ENCODE data around the gene KIAA1755. TPM values are rescaled to one million over a fixed set of nuclear protein-coding genes. Genes with fewer than 3 reads are reported as not detected.
A peak's percentile ranks its signal among the peaks of the same experiment; 100 is the strongest.
"Not testable (repeated sequence)": the region's sequence is repeated elsewhere in the genome, so short reads cannot be mapped to it uniquely, and the experiment has no call there.

KIAA1755 gene
- total RNA-seq, 2 donors from 2014 or later: not detected

GRCh38 chr20:38297916-38298674 is 37.6 kb upstream of the KIAA1755 start:
- peaks cover 21 to 34% of the 10 kb centered on the region in 2 donors for H3K27me3 Mint-ChIP-seq
- H3K9me3 Mint-ChIP-seq: no peaks in the 10 kb centered on the region
- ATAC-seq (no peak), DNase-seq (ENCODE audit: low spot score) (no peak)
- no peak overlapping the region for H3K27ac Mint-ChIP-seq
- peaks cover 2% of the 10 kb centered on the region in 2 donors for H3K4me1 Mint-ChIP-seq (ENCODE audit: low read depth in 2 of 2)
- H3K4me3 Mint-ChIP-seq: no peak overlapping the region
- H3K36me3 Mint-ChIP-seq: no peaks in the 10 kb centered on the region

- H3K4me3 Mint-ChIP-seq: no peak overlapping the region
- ATAC-seq (no peak), DNase-seq (ENCODE audit: low spot score) (no peak)
- H3K36me3 Mint-ChIP-seq: no peaks in the 10 kb centered on the region
- H3K27ac Mint-ChIP-seq: no peak overlapping the region
- H3K9me3 Mint-ChIP-seq: no peaks in the 10 kb centered on the region
- H3K4me1 Mint-ChIP-seq (ENCODE audit: low read depth in 2 of 2): no peaks in the 10 kb centered on the region
- H3K27me3 Mint-ChIP-seq: peaks cover 19 to 24% of the 10 kb centered on the region in 2 donors
Observed at GRCh38 chr20:38296433-38296832, 35.9 kb upstream of the KIAA1755 start.

DNA sequence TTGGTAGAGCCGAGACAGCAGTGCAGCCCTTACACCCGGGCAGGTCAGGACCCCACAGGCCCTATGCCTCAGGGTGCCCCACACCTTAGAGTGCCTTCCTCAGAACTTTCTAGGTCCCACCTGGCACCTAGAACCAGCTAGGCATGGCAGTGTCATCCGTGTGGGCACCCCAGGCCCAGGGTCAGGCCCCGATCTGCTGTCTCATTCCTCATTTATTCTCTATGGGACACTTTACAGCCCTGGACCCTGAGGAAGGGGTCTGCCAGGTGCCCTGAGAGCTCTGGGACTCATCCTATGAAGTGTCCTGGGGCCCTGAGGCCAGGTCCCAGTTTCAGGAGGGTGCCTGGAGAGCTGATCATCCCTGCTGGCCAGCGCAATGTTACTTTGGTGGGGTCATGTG is 35.3 kb upstream of the KIAA1755 start:
- no peaks in the 10 kb centered on the region for H3K4me1 Mint-ChIP-seq (ENCODE audit: low read depth in 2 of 2)
- no peak overlapping the region for H3K4me3 Mint-ChIP-seq
- no peak overlapping the region for H3K27ac Mint-ChIP-seq
- no peaks in the 10 kb centered on the region for H3K9me3 Mint-ChIP-seq
- H3K27me3 Mint-ChIP-seq: peaks cover 17 to 18% of the 10 kb centered on the region in 2 donors
- no peaks in the 10 kb centered on the region for H3K36me3 Mint-ChIP-seq
- DNase-seq (ENCODE audit: low spot score): no peak
- no peak for ATAC-seq

GRCh38 chr20:38294076-38294591 is 33.6 kb upstream of the KIAA1755 start:
- H3K9me3 Mint-ChIP-seq: no peaks in the 10 kb centered on the region
- H3K27me3 Mint-ChIP-seq: peaks cover 12 to 13% of the 10 kb centered on the region in 2 donors
- no peak overlapping the region for H3K4me3 Mint-ChIP-seq
- no peaks in the 10 kb centered on the region for H3K36me3 Mint-ChIP-seq
- no peak for DNase-seq (ENCODE audit: low spot score)
- no peak for ATAC-seq
- H3K27ac Mint-ChIP-seq: no peak overlapping the region
- no peaks in the 10 kb centered on the region for H3K4me1 Mint-ChIP-seq (ENCODE audit: low read depth in 2 of 2)

GRCh38 chr20:38293491-38294065 is 33.0 kb upstream of the KIAA1755 start:
- no peak overlapping the region for H3K4me3 Mint-ChIP-seq
- H3K27me3 Mint-ChIP-seq: peaks cover 12 to 13% of the 10 kb centered on the region in 2 donors
- ATAC-seq (no peak), DNase-seq (ENCODE audit: low spot score) (no peak)
- no peak overlapping the region for H3K27ac Mint-ChIP-seq
- H3K4me1 Mint-ChIP-seq (ENCODE audit: low read depth in 2 of 2): no peaks in the 10 kb centered on the region
- no peaks in the 10 kb centered on the region for H3K36me3 Mint-ChIP-seq
- H3K9me3 Mint-ChIP-seq: no peaks in the 10 kb centered on the region

DNA sequence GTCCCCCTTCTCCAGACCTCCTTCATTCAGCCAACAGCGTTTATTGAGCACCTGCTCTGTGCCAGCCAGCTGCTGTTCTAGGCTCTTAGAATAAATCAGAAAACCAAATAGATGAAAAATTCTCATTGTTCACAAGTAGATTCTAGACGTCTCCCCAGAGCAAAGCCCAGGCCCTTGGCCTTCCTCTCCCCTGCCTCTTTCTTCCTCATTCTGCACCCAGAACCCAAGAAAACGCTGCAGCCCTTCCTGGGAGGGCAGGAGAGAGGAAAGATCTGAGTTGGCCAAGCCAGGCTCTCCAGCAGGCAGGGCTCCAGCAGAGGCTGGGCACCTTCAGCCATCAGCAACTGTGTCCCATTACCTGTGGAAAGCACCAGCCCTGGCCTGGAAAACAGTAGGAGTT is 31.4 kb upstream of the KIAA1755 start:
- H3K27ac Mint-ChIP-seq: no peak overlapping the region
- H3K36me3 Mint-ChIP-seq: no peaks in the 10 kb centered on the region
- H3K27me3 Mint-ChIP-seq: peaks cover 21 to 22% of the 10 kb centered on the region in 2 donors
- peaks cover 0 to 2% of the 10 kb centered on the region in 2 donors for H3K4me1 Mint-ChIP-seq (ENCODE audit: low read depth in 2 of 2)
- no peak for ATAC-seq
- no peak for DNase-seq (ENCODE audit: low spot score)
- no peaks in the 10 kb centered on the region for H3K9me3 Mint-ChIP-seq
- no peak overlapping the region for H3K4me3 Mint-ChIP-seq

DNA sequence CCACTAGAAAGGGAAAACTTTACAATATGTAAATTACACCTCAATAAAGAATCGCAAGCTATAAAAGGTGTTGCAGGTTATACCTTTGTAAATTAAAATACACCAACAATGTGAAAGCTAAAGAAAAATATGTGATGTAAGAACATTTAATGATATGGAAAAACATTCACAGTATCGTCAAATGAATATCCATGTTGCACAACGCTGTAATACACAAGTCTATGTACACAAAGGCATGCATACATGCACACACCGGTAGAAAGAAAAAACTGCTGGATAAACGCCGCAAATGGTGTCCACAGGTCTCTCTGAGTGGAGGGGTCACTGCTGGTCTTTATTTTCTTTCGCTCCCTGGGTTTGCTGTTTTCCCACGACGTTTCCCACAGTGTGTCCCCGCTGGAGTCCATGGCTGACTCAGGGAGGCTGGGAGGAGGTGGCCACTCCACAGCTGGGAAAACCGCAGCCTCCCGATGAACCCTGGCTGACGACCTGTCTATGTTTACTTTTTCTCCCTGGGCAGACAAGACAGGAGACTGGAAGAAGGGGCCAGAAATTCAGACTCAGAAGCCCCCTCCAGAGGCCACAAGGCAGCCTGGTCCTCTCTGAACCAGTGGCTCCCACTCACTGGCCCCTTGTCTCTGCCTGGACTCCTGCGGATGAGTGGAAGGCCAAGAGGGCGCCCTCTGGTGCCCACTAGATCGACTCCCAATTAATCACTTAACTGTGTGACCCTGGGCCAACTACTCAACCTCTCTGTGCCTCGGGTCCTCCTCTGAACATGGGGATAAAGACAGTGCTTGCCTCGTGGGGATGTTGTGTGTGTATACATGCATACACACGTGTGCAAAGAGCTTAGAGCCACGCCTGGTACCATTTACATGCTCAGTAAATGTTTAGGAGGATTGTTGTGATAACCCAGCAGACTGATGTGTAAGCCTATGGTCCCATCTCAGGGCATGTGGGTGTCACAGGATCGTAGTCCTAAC is 30.6 kb upstream of the KIAA1755 start:
- DNase-seq (ENCODE audit: low spot score) (no peak), ATAC-seq (peak in 1 of 2 donors; percentile 18)
- Mint-ChIP-seq H3K4me3 (no peak overlapping the region), H3K27me3 (peaks cover 27 to 28% of the 10 kb centered on the region in 2 donors), H3K36me3 (no peaks in the 10 kb centered on the region), H3K27ac (no peak overlapping the region), H3K9me3 (no peaks in the 10 kb centered on the region), H3K4me1 (ENCODE audit: low read depth in 2 of 2) (peaks cover 0 to 2% of the 10 kb centered on the region in 2 donors)

GRCh38 chr20:38286586-38287531 is 26.3 kb upstream of the KIAA1755 start:
- no peak for DNase-seq (ENCODE audit: low spot score)
- ATAC-seq: peak in 1 of 2 donors; percentile 50
- H3K4me1 Mint-ChIP-seq (ENCODE audit: low read depth in 2 of 2): peaks cover 0 to 2% of the 10 kb centered on the region in 2 donors
- peaks cover 17 to 25% of the 10 kb centered on the region in 2 donors for H3K27me3 Mint-ChIP-seq
- H3K27ac Mint-ChIP-seq: no peak overlapping the region
- H3K36me3 Mint-ChIP-seq: no peaks in the 10 kb centered on the region
- no peaks in the 10 kb centered on the region for H3K9me3 Mint-ChIP-seq
- no peak overlapping the region for H3K4me3 Mint-ChIP-seq

DNA sequence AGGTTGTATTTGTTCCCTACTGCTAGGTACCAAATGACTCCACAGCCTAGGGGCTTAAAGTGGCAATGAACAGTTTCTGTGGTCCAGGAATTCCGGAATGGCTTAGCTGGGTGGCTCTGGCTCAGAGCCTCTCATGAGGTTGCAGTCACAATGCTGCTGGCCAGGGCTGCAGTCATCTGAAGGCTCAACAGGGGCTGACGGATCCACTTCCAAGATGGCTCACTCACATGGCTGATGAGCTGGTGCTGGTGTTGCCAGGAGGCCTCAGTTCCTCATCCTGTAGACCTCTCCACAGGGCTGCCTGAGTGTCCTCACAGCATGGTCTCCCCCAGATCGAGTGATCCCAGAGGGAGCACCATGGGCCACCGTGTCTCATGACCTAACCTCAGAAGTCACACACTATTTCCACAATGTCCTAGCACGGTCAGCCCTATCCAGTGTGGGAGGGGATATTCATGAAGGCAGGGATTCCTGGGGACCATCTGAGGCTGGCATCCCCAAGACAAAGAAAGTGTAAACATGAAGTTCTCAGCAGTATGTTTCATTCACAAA is 24.4 kb upstream of the KIAA1755 start:
- Mint-ChIP-seq H3K36me3 (no peaks in the 10 kb centered on the region), H3K27me3 (peaks cover 17 to 18% of the 10 kb centered on the region in 2 donors), H3K4me1 (ENCODE audit: low read depth in 2 of 2) (peaks cover 0 to 2% of the 10 kb centered on the region in 2 donors), H3K9me3 (no peaks in the 10 kb centered on the region), H3K27ac (no peak overlapping the region), H3K4me3 (no peak overlapping the region)
- ATAC-seq (peak in 1 of 2 donors; percentile 53), DNase-seq (ENCODE audit: low spot score) (no peak)

DNA sequence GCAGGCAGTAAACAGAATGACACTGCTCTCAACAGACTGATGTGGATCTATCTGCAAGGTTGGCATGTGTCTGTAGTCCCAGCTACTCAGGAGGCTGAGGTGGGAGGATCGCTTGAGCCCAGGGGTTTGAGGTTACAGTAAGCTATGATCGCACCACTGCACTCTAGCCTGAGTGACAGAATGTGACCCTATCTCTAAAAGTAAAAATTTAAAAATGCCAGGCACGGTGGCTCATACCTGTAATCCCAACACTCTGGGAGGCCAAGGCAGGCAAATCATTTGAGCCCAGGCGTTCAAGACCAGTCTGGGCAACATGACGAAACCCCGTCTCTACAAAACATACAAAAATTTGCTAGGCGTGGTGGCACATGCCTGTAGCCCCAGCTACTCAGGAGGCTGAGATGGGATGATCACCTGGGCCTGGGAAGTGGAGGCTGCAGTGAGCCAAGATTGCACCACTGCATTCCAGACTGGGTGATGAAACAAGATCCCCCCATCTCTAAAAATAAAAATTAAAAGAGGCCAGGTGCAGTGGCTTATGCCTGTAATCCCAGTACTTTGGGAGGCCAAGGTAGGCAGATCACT is 23.6 kb upstream of the KIAA1755 start:
- ATAC-seq; H3K36me3 Mint-ChIP-seq; H3K9me3 Mint-ChIP-seq; H3K27ac Mint-ChIP-seq; H3K4me1 Mint-ChIP-seq (ENCODE audit: low read depth in 2 of 2); DNase-seq (ENCODE audit: low spot score); H3K4me3 Mint-ChIP-seq: not testable (repeated sequence)
- peaks cover 17 to 18% of the 10 kb centered on the region in 2 donors for H3K27me3 Mint-ChIP-seq

DNA sequence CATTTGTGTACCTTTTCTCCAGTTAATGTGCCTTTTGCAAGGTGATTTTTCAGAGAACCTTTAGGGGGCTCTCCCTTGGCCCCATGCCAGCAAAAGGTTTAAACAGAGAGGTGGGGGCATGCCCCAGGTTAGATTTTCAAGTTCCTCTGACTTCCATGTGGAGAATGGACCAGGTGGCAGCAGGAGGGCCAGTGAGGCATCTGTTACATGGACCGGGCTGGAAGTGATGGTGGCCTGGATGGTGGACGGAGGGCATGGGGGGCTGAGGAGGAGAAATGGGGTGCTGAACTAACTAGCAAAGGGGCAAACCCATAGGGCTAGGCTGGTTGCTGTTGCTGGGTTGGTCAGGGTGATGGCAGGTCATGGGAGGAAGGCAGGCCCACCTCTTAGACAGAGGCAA is 22.7 kb upstream of the KIAA1755 start:
- no peaks in the 10 kb centered on the region for H3K9me3 Mint-ChIP-seq
- no peak overlapping the region for H3K4me3 Mint-ChIP-seq
- H3K27me3 Mint-ChIP-seq: peaks cover 17 to 18% of the 10 kb centered on the region in 2 donors
- ATAC-seq (no peak), DNase-seq (ENCODE audit: low spot score) (no peak)
- peaks cover 0 to 2% of the 10 kb centered on the region in 2 donors for H3K4me1 Mint-ChIP-seq (ENCODE audit: low read depth in 2 of 2)
- no peak overlapping the region for H3K27ac Mint-ChIP-seq
- no peaks in the 10 kb centered on the region for H3K36me3 Mint-ChIP-seq

DNA sequence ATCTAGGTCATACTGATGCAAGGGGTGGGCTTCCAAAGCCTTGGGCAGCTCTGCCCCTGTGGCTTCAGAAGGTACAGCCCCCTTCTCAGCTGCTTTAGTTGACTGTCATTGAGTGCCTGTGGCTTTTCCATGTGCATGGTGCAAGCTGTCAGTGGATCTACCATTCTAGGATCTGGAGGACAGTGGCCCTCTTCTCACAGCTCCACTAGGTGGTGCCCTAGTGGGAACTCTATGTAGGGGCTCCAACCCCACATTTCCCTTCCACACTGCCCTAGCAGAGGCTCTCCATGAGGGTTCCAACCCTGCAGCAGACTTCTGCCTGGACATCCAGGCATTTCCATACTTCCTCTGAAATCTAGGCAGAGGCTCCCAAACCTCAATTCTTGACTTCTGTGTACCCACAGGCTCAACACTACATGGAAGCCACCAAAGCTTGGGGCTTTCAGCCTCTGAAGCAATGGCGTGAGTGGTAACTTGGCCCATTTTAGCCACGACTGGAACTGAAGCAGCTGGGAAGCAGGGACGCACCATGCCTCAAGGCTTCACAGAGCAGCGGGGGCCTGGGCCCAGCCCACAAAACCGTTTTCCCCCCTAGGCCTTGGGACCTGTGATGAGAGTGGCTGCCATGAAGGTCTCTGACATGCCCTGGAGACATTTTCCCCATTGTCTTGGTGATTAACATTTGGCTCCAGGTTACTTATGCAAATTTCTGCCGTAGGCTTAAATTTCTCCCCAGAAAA is 20.8 kb upstream of the KIAA1755 start:
- H3K36me3 Mint-ChIP-seq, H3K27ac Mint-ChIP-seq, H3K9me3 Mint-ChIP-seq: not testable (repeated sequence)

More for the DNA sequence above, 20.8 kb upstream of the KIAA1755 start:
- not testable (repeated sequence) for H3K27me3 Mint-ChIP-seq; H3K4me3 Mint-ChIP-seq; DNase-seq (ENCODE audit: low spot score); H3K4me1 Mint-ChIP-seq (ENCODE audit: low read depth in 2 of 2); ATAC-seq

All from natural killer cell treated with Interleukin-12 subunit alpha and Interleukin-12 subunit beta and Interleukin-15 and Interleukin-18, amount 100 ng/mL, for 72 hours (primary cell).